Gastrocnemius medialis (tissue), 4 donors: ENCODE measurements around the gene BORCS6.

ENCODE experiments used
- POLR2A ChIP-seq, 2 donors: fragments of 450-650 bp; IDR thresholded peaks; one replicate each; pipeline ENCODE4 v1.6.1; 2017; ENCODE audit warnings: antibody characterized with exemption in 2 of 2, mild to moderate bottlenecking in 2 of 2, moderate library complexity in 2 of 2
- TF ChIP-seq, protein P1 (sequence below), 5 experiments: fragments of 450-650 bp in 3 of 5; fragments of 200-600 bp in 2 of 5; sonication (generic) in 2 of 5; IDR thresholded peaks in 4 of 5; conservative IDR thresholded peaks in 1 of 5; 1 replicate in 4 of 5; 2 replicates in 1 of 5; pipeline ENCODE4 v1.5.1; 2016 to 2019; ENCODE audit warnings: antibody characterized with exemption in 5 of 5, mild to moderate bottlenecking in 3 of 5, moderate library complexity in 3 of 5

DNA sequence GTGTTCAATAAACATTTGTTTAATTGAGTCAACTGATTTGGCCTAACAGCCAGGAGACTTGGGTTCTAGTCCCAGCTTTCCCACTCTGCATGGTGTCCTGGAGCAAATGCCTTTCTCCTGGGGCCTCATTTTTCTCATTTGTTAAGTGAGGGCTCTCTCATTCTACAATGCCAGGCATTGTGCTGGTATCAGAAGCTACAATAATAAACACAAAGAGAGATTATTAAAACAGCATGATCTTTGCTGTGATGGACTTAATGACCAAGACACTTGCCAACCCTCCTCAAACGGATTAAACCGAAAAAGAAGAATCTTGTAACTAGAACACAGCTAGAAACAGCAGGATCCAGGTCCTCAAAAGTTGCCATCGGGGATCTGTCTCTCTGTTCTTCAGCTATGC is 22.5 kb downstream of the BORCS6 start:
- TF ChIP-seq, protein P1, sequence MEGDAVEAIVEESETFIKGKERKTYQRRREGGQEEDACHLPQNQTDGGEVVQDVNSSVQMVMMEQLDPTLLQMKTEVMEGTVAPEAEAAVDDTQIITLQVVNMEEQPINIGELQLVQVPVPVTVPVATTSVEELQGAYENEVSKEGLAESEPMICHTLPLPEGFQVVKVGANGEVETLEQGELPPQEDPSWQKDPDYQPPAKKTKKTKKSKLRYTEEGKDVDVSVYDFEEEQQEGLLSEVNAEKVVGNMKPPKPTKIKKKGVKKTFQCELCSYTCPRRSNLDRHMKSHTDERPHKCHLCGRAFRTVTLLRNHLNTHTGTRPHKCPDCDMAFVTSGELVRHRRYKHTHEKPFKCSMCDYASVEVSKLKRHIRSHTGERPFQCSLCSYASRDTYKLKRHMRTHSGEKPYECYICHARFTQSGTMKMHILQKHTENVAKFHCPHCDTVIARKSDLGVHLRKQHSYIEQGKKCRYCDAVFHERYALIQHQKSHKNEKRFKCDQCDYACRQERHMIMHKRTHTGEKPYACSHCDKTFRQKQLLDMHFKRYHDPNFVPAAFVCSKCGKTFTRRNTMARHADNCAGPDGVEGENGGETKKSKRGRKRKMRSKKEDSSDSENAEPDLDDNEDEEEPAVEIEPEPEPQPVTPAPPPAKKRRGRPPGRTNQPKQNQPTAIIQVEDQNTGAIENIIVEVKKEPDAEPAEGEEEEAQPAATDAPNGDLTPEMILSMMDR (IDR thresholded peaks at IDR 0.05 in 4 of 5, conservative IDR thresholded peaks at IDR 0.05 in 1 of 5) = no peak
- TF ChIP-seq POLR2A (IDR thresholded peaks at IDR 0.05) = no peak
